Measurements from ENCODE around the gene PGBD2. TPM values are rescaled to one million over a fixed set of nuclear protein-coding genes. Genes with fewer than 3 reads are reported as not detected.
A peak's percentile ranks its signal among the peaks of the same experiment; 100 is the strongest.

The PGBD2 gene
- total and polyA plus RNA-seq, 9 of the 15 experiments (the other 6 are each of a cell fraction or from before 2014, with no cell fraction given) = 11.9 to 21.8 (median 14.7) TPM

DNA sequence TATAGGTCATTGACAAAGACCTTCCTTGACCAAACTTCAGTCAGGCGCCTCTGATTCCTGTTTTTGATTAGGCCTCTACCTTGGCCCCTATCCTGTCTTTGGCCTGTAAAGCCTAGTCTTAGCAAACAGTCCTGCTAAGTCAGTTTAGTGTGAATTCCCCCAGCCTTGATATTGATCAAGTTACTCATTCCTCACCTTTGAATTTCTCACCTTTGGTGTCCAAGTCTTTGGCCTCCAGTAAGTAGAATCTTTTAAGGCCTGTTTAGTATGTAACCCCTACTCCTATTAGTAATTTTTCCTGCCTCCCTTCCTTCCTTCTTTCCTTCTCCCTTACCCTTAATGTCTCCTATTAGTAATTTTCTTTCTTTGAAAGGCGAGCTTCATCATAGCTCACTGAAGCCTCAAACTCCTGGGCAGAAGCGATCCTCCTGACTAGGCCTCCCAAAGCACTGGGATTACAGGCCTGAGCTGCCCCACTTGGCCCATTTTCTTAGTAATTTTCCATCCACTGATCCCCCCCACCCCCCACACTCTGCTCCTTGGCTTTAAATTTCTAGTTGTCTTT lies 34.1 kb upstream of the PGBD2 start (continued):
- TF ChIP-seq, protein P1, sequence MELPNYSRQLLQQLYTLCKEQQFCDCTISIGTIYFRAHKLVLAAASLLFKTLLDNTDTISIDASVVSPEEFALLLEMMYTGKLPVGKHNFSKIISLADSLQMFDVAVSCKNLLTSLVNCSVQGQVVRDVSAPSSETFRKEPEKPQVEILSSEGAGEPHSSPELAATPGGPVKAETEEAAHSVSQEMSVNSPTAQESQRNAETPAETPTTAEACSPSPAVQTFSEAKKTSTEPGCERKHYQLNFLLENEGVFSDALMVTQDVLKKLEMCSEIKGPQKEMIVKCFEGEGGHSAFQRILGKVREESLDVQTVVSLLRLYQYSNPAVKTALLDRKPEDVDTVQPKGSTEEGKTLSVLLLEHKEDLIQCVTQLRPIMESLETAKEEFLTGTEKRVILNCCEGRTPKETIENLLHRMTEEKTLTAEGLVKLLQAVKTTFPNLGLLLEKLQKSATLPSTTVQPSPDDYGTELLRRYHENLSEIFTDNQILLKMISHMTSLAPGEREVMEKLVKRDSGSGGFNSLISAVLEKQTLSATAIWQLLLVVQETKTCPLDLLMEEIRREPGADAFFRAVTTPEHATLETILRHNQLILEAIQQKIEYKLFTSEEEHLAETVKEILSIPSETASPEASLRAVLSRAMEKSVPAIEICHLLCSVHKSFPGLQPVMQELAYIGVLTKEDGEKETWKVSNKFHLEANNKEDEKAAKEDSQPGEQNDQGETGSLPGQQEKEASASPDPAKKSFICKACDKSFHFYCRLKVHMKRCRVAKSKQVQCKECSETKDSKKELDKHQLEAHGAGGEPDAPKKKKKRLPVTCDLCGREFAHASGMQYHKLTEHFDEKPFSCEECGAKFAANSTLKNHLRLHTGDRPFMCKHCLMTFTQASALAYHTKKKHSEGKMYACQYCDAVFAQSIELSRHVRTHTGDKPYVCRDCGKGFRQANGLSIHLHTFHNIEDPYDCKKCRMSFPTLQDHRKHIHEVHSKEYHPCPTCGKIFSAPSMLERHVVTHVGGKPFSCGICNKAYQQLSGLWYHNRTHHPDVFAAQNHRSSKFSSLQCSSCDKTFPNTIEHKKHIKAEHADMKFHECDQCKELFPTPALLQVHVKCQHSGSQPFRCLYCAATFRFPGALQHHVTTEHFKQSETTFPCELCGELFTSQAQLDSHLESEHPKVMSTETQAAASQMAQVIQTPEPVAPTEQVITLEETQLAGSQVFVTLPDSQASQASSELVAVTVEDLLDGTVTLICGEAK (IDR thresholded peaks at IDR 0.05) = peak; percentile 17; the same call in 1 of the 2 replicates
- TF ChIP-seq, protein P1 (CRISPR knock-in tag; IDR thresholded peaks at IDR 0.05) = no peak
- TF ChIP-seq KLF10 (CRISPR knock-in tag; IDR thresholded peaks at IDR 0.05) = no peak
- TF ChIP-seq, protein P2, sequence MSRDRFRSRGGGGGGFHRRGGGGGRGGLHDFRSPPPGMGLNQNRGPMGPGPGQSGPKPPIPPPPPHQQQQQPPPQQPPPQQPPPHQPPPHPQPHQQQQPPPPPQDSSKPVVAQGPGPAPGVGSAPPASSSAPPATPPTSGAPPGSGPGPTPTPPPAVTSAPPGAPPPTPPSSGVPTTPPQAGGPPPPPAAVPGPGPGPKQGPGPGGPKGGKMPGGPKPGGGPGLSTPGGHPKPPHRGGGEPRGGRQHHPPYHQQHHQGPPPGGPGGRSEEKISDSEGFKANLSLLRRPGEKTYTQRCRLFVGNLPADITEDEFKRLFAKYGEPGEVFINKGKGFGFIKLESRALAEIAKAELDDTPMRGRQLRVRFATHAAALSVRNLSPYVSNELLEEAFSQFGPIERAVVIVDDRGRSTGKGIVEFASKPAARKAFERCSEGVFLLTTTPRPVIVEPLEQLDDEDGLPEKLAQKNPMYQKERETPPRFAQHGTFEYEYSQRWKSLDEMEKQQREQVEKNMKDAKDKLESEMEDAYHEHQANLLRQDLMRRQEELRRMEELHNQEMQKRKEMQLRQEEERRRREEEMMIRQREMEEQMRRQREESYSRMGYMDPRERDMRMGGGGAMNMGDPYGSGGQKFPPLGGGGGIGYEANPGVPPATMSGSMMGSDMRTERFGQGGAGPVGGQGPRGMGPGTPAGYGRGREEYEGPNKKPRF (IDR thresholded peaks at IDR 0.05; ENCODE audit: low read depth, low read length) = no peak
- no peak for TF ChIP-seq ZNF124 (CRISPR knock-in tag; IDR thresholded peaks at IDR 0.05)
- no peak for TF ChIP-seq ARNT (IDR thresholded peaks at IDR 0.05)
- no peak for TF ChIP-seq NFYB (IDR thresholded peaks at IDR 0.05; ENCODE audit: extremely low read depth, insufficient read length)
- TF ChIP-seq ZNF668 (CRISPR knock-in tag; IDR thresholded peaks at IDR 0.05) = no peak
- no peak for TF ChIP-seq ATF3 (IDR thresholded peaks at IDR 0.05)
- no peak for TF ChIP-seq ATF3 (CRISPR knock-in tag; conservative IDR thresholded peaks at IDR 0.05)
- no peak for TF ChIP-seq CTBP1 (IDR thresholded peaks at IDR 0.05; ENCODE audit: borderline replicate concordance)
- peak; percentile 70 for TF ChIP-seq NFRKB (IDR thresholded peaks at IDR 0.05; ENCODE audit: low read depth)
- no peak for TF ChIP-seq SMARCB1 (IDR thresholded peaks at IDR 0.05; ENCODE audit: insufficient read length, low read depth)
- TF ChIP-seq, protein P3, sequence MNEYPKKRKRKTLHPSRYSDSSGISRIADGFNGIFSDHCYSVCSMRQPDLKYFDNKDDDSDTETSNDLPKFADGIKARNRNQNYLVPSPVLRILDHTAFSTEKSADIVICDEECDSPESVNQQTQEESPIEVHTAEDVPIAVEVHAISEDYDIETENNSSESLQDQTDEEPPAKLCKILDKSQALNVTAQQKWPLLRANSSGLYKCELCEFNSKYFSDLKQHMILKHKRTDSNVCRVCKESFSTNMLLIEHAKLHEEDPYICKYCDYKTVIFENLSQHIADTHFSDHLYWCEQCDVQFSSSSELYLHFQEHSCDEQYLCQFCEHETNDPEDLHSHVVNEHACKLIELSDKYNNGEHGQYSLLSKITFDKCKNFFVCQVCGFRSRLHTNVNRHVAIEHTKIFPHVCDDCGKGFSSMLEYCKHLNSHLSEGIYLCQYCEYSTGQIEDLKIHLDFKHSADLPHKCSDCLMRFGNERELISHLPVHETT (CRISPR knock-in tag; conservative IDR thresholded peaks at IDR 0.05 in 1 of 2, IDR thresholded peaks at IDR 0.05 in 1 of 2) = peak in 1 of 2 experiments; percentile 60; a peak in 1 of 4 replicates
- no peak for TF ChIP-seq ZNF354B (CRISPR knock-in tag; IDR thresholded peaks at IDR 0.05)
